GM12873 (cell line): ENCODE data around the gene ETV6.

Source experiments
- CTCF ChIP-seq: IDR thresholded peaks from 2 replicates; pipeline ENCODE4 v1.5.1; 2012; ENCODE audit warnings: low read depth, mild to moderate bottlenecking, moderate library complexity, low read length, control low read depth; ENCODE audit not compliant: insufficient read depth; ENCODE audit errors: missing control alignments

Gene ETV6

GRCh38 chr12:11943919-11944700, 294.6 kb downstream of the ETV6 start:
- no peak for TF ChIP-seq CTCF
